ENCODE results near the gene RAB3D. TPM values are rescaled to one million over a fixed set of nuclear protein-coding genes. Genes with fewer than 3 reads are reported as not detected.
A peak's percentile ranks its signal among the peaks of the same experiment; 100 is the strongest.

RAB3D gene
- total RNA-seq, 3 donors from 2014 or later: 4.0 to 4.5 (median 4.3) TPM

GRCh38 chr19:11281356-11282049 lies 58.0 kb downstream of the RAB3D start:
- DNase-seq: no peak

GRCh38 chr19:11279505-11280236 lies 59.8 kb downstream of the RAB3D start:
- Mint-ChIP-seq H3K27me3 (ENCODE audit: low read depth) (peaks cover 40% of the 10 kb centered on the region), H3K9me3 (no peaks in the 10 kb centered on the region), H3K36me3 (ENCODE audit: insufficient read depth) (no peaks in the 10 kb centered on the region), H3K4me3 (no peak overlapping the region), H3K4me1 (ENCODE audit: low read depth) (peaks cover 11% of the 10 kb centered on the region)
- no peak for DNase-seq
- peak; percentile 46 to 50 for ATAC-seq

More at GRCh38 chr19:11281356-11282049, 58.0 kb downstream of the RAB3D start:
- no peak for ATAC-seq
- H3K27me3 Mint-ChIP-seq (ENCODE audit: low read depth): peaks cover 34% of the 10 kb centered on the region
- no peak overlapping the region for H3K4me3 Mint-ChIP-seq
- no peaks in the 10 kb centered on the region for H3K9me3 Mint-ChIP-seq
- H3K36me3 Mint-ChIP-seq (ENCODE audit: insufficient read depth): no peaks in the 10 kb centered on the region
- H3K4me1 Mint-ChIP-seq (ENCODE audit: low read depth): peaks cover 11% of the 10 kb centered on the region

GRCh38 chr19:11278670-11279069 lies 60.8 kb downstream of the RAB3D start:
- Mint-ChIP-seq H3K36me3 (ENCODE audit: insufficient read depth) (no peaks in the 10 kb centered on the region), H3K9me3 (no peaks in the 10 kb centered on the region), H3K27me3 (ENCODE audit: low read depth) (peaks cover 46% of the 10 kb centered on the region), H3K4me3 (no peak overlapping the region), H3K4me1 (ENCODE audit: low read depth) (peaks cover 11% of the 10 kb centered on the region)
- DNase-seq (no peak), ATAC-seq (no peak)

- no peak for DNase-seq
- Mint-ChIP-seq H3K4me3 (no peak overlapping the region), H3K4me1 (ENCODE audit: low read depth) (peaks cover 4% of the 10 kb centered on the region), H3K27me3 (ENCODE audit: low read depth) (peaks cover 41% of the 10 kb centered on the region), H3K9me3 (no peaks in the 10 kb centered on the region), H3K36me3 (ENCODE audit: insufficient read depth) (no peaks in the 10 kb centered on the region)
- ATAC-seq: no peak
Observed at GRCh38 chr19:11274533-11275086, 64.8 kb downstream of the RAB3D start.

GRCh38 chr19:11273989-11274388 lies 65.5 kb downstream of the RAB3D start:
- Mint-ChIP-seq H3K9me3 (no peaks in the 10 kb centered on the region), H3K27me3 (ENCODE audit: low read depth) (peaks cover 46% of the 10 kb centered on the region)

GRCh38 chr19:11273296-11273695 lies 66.2 kb downstream of the RAB3D start:
- DNase-seq (no peak), ATAC-seq (no peak)
- Mint-ChIP-seq H3K27me3 (ENCODE audit: low read depth) (peaks cover 51% of the 10 kb centered on the region), H3K4me3 (no peak overlapping the region), H3K36me3 (ENCODE audit: insufficient read depth) (no peaks in the 10 kb centered on the region), H3K4me1 (ENCODE audit: low read depth) (no peaks in the 10 kb centered on the region), H3K9me3 (no peaks in the 10 kb centered on the region)

More at GRCh38 chr19:11273989-11274388, 65.5 kb downstream of the RAB3D start:
- no peak for ATAC-seq
- no peak for DNase-seq
- Mint-ChIP-seq H3K4me3 (no peak overlapping the region), H3K36me3 (ENCODE audit: insufficient read depth) (no peaks in the 10 kb centered on the region), H3K4me1 (ENCODE audit: low read depth) (no peaks in the 10 kb centered on the region)

Other genes with a start within 250 kb of the RAB3D start
- gene SPC24, start 183.9 kb downstream of the RAB3D start, total RNA-seq: 10 to 100 TPM in 1 of 3 donors, 1 to 10 TPM in 2; 7.0 to 12.8 (median 7.6) TPM
- under 1 TPM; 0.58 to 0.96 (median 0.92) TPM for gene KANK2, start 142.1 kb downstream of the RAB3D start, total RNA-seq
- gene ANGPTL8, start 100.0 kb downstream of the RAB3D start, total RNA-seq: not detected
- gene DOCK6, start 77.1 kb downstream of the RAB3D start, total RNA-seq: 1 to 10 TPM; 1.7 to 2.9 (median 2.1) TPM
- not detected for gene TSPAN16, start 43.5 kb downstream of the RAB3D start, total RNA-seq
- 10 to 100 TPM; 33.5 to 38.9 (median 33.7) TPM for gene TMEM205, start 6.6 kb upstream of the RAB3D start, total RNA-seq
- 10 to 100 TPM; 10.7 to 14.6 (median 11.0) TPM for gene CCDC159, start 6.9 kb upstream of the RAB3D start, total RNA-seq
- gene PLPPR2, start 15.8 kb upstream of the RAB3D start, total RNA-seq: 1 to 10 TPM; 2.4 to 4.1 (median 3.8) TPM
- gene SWSAP1, start 35.0 kb upstream of the RAB3D start, total RNA-seq: 1 to 10 TPM; 2.0 to 3.1 (median 2.1) TPM
- gene EPOR, start 44.7 kb upstream of the RAB3D start, total RNA-seq: 1 to 10 TPM; 1.8 to 2.0 (median 1.8) TPM
- gene RGL3, start 79.7 kb upstream of the RAB3D start, total RNA-seq: under 1 TPM in 2 of 3 donors, not detected in 1; 0.29 to 0.51 TPM
- under 1 TPM in 1 of 3 donors, not detected in 2; 0.11 TPM for gene ODAD3, start 95.5 kb upstream of the RAB3D start, total RNA-seq
- 100 to 1,000 TPM; 273 to 327 (median 319) TPM for gene PRKCSH, start 96.0 kb upstream of the RAB3D start, total RNA-seq
- under 1 TPM in 1 of 3 donors, not detected in 2; 0.19 TPM for gene ELAVL3, start 141.4 kb upstream of the RAB3D start, total RNA-seq
- 10 to 100 TPM; 12.3 to 16.9 (median 13.9) TPM for gene ZNF653, start 166.2 kb upstream of the RAB3D start, total RNA-seq
- 10 to 100 TPM; 72.3 to 88.1 (median 81.9) TPM for gene ECSIT, start 189.5 kb upstream of the RAB3D start, total RNA-seq
- gene CNN1, start 199.2 kb upstream of the RAB3D start, total RNA-seq: under 1 TPM in 1 of 3 donors, not detected in 2; 0.25 TPM
- 10 to 100 TPM; 82.5 to 91.6 (median 86.4) TPM for gene ELOF1, start 219.6 kb upstream of the RAB3D start, total RNA-seq
- gene ACP5, start 238.0 kb upstream of the RAB3D start, total RNA-seq: 1 to 10 TPM; 2.4 to 2.9 (median 2.8) TPM